HepG2 (cell line): Measurements from ENCODE around the gene BCAS3. TPM values are rescaled to one million over a fixed set of nuclear protein-coding genes. Genes with fewer than 3 reads are reported as not detected.

Experiments
- ATAC-seq: fragments of 200-7000 bp; cut with Tn5 transposase; 3 replicates; pipeline ENCODE4 v1.9.1; 2020; ENCODE audit warnings: mild to moderate bottlenecking, moderate library complexity
- BruUV-seq: library from RNA; stranded (reverse); fragments of 400-500 nt; replicated peaks from 2 replicates; lab custom pipeline; 2021; lab: Mats Ljungman, UMichigan
- CTCF ChIA-PET: fragments of 300-600 bp; formaldehyde crosslinking; extraction: SDS; loops from one replicate; lab custom pipeline; 2021; ENCODE audit warnings: low total read pairs, inconsistent platforms, low intra/inter-chr PET ratio; lab: Yijun Ruan, JAX
- POLR2A ChIA-PET: fragments of 350-600 bp; sonication (Branson Sonifier 250); formaldehyde crosslinking; loops from one replicate; lab custom pipeline; 2020; ENCODE audit warnings: antibody characterized with exemption, inconsistent platforms; lab: Yijun Ruan, JAX
- DNase-seq: peaks from one replicate; pipeline ENCODE4 v3.0.0-alpha.2; 2015; ENCODE audit warnings: low spot score
- FAIRE-seq: peaks from 3 replicates; lab custom pipeline; 2011; peaks lifted over from hg19 to GRCh38; lab: Jason Lieb, UNC
- H2AFZ ChIP-seq: one replicate; pipeline ENCODE4 v1.6.1; 2011; ENCODE audit warnings: low read length, inconsistent platforms
- H3K27ac ChIP-seq: fragments of 300-600 bp; 3 replicates; pipeline ENCODE4 v1.8.0; 2011; ENCODE audit warnings: mixed run types, mild to moderate bottlenecking, mixed read lengths, low read length, inconsistent platforms; ENCODE audit not compliant: insufficient read depth; ENCODE audit errors: extremely low read length
- H3K27me3 ChIP-seq, 2 experiments: fragments of 200-600 bp in 1 of 2; 2 replicates in 1 of 2; 3 replicates in 1 of 2; pipeline versions ENCODE4 v1.6.0 to v1.8.0; 2011; ENCODE audit warnings: low read length in 2 of 2, mild to moderate bottlenecking in 2 of 2, moderate library complexity in 2 of 2, inconsistent platforms in 1 of 2; ENCODE audit not compliant: insufficient read depth in 2 of 2, control insufficient read depth in 1 of 2
- H3K36me3 ChIP-seq, 2 experiments: fragments of 200-600 bp in 1 of 2; replicated peaks in 1 of 2; 2 replicates in 1 of 2; 3 replicates in 1 of 2; pipeline versions ENCODE4 v1.5.1 to v1.8.0; 2011; ENCODE audit warnings: low read length in 2 of 2, inconsistent platforms in 1 of 2; ENCODE audit not compliant: insufficient read depth in 2 of 2, control insufficient read depth in 1 of 2
- H3K4me1 ChIP-seq: 2 replicates; pipeline ENCODE4 v1.5.1; 2012; ENCODE audit warnings: low read length, inconsistent platforms; ENCODE audit not compliant: insufficient read depth
- H3K4me2 ChIP-seq: 2 replicates; pipeline ENCODE4 v1.6.0; 2011; ENCODE audit warnings: low read depth, low read length, inconsistent platforms
- H3K4me3 ChIP-seq, 3 experiments: fragments of 200-600 bp in 1 of 3; sonication (generic), shearing (Covaris generic) in 1 of 3; replicated peaks in 1 of 3; 2 replicates each; pipeline ENCODE4 v1.5.1; 2011 to 2016; ENCODE audit warnings: low read length in 3 of 3, inconsistent platforms in 2 of 3, low read depth in 2 of 3, mild to moderate bottlenecking in 2 of 3, control low read depth in 1 of 3, mixed read lengths in 1 of 3; ENCODE audit not compliant: insufficient read depth in 1 of 3
- H3K79me2 ChIP-seq: one replicate; pipeline ENCODE4 v1.6.1; 2011; ENCODE audit warnings: low read length, inconsistent platforms; ENCODE audit not compliant: insufficient read depth
- H3K9ac ChIP-seq: 2 replicates; pipeline ENCODE4 v1.6.0; 2011; ENCODE audit warnings: mild to moderate bottlenecking, low read depth, low read length, inconsistent platforms; ENCODE audit not compliant: insufficient read depth
- H3K9me3 ChIP-seq: 2 replicates; pipeline ENCODE4 v1.5.1; 2012; ENCODE audit warnings: mild to moderate bottlenecking, low read length
- H4K20me1 ChIP-seq: 2 replicates; pipeline ENCODE4 v1.6.0; 2011; ENCODE audit warnings: inconsistent platforms, mild to moderate bottlenecking, low read length, moderate library complexity; ENCODE audit not compliant: insufficient read depth
- AGO1 ChIP-seq: fragments of 200-400 bp; formaldehyde crosslinking; IDR thresholded peaks from 2 replicates; pipeline ENCODE4 v1.6.1; 2017; ENCODE audit warnings: mild to moderate bottlenecking, low read depth, low read length, moderate library complexity; ENCODE audit not compliant: poor library complexity, severe bottlenecking
- AGO2 ChIP-seq: fragments of 200-400 bp; formaldehyde crosslinking; optimal IDR thresholded peaks from 2 replicates; pipeline ENCODE3; 2017; ENCODE audit warnings: mild to moderate bottlenecking, low read depth, low read length, moderate library complexity
- BRCA1 ChIP-seq: sonication (generic); formaldehyde crosslinking; IDR thresholded peaks from 2 replicates; pipeline ENCODE4 v1.4.0; 2020; ENCODE audit warnings: missing genetic modification reagents
- CENPX ChIP-seq: sonication (generic); formaldehyde crosslinking; IDR thresholded peaks from 2 replicates; pipeline ENCODE4 v1.9.0; 2021; ENCODE audit warnings: mild to moderate bottlenecking, missing genetic modification reagents, moderate library complexity
- DMAP1 ChIP-seq: IDR thresholded peaks from 2 replicates; pipeline ENCODE4 v1.6.1; 2016
- FOXO1 ChIP-seq: sonication (generic); formaldehyde crosslinking; IDR thresholded peaks from 2 replicates; pipeline ENCODE4 v1.4.0; 2020; ENCODE audit warnings: missing genetic modification reagents
- NFIB ChIP-seq: sonication (generic); formaldehyde crosslinking; IDR thresholded peaks from 2 replicates; pipeline ENCODE4 v1.9.0; 2021; ENCODE audit warnings: missing genetic modification reagents, mild to moderate bottlenecking, borderline replicate concordance
- NR3C1 ChIP-seq: sonication (generic); formaldehyde crosslinking; IDR thresholded peaks from 2 replicates; pipeline ENCODE4 v1.4.0; 2020; ENCODE audit warnings: missing genetic modification reagents
- SNAPC2 ChIP-seq: sonication (generic); formaldehyde crosslinking; IDR thresholded peaks from 2 replicates; pipeline ENCODE4 v1.8.1; 2022; ENCODE audit warnings: mild to moderate bottlenecking, missing genetic modification reagents
- SYNCRIP ChIP-seq: fragments of 200-400 bp; formaldehyde crosslinking; IDR thresholded peaks from 2 replicates; pipeline ENCODE4 v1.6.1; 2018; ENCODE audit warnings: mild to moderate bottlenecking, low read depth, low read length; ENCODE audit not compliant: insufficient read depth
- ZBTB1 ChIP-seq: sonication (generic); formaldehyde crosslinking; IDR thresholded peaks from 2 replicates; pipeline ENCODE4 v1.4.0; 2020; ENCODE audit warnings: missing genetic modification reagents, borderline replicate concordance
- ZBTB42 ChIP-seq: sonication (generic); formaldehyde crosslinking; IDR thresholded peaks from 2 replicates; pipeline ENCODE4 v1.5.0; 2020; ENCODE audit warnings: mild to moderate bottlenecking, missing genetic modification reagents
- ZFP36 ChIP-seq: fragments of 150-350 bp; IDR thresholded peaks from 2 replicates; pipeline ENCODE4 v1.6.1; 2018; ENCODE audit warnings: borderline replicate concordance, low read length, low read depth; ENCODE audit not compliant: partially characterized antibody
- ZNF10 ChIP-seq: sonication (generic); formaldehyde crosslinking; IDR thresholded peaks from 2 replicates; pipeline ENCODE4 v1.4.0; 2020; ENCODE audit warnings: mild to moderate bottlenecking, low read depth, missing genetic modification reagents, borderline replicate concordance
- ZNF343 ChIP-seq: sonication (generic); formaldehyde crosslinking; IDR thresholded peaks from 2 replicates; pipeline ENCODE4 v1.4.0; 2020; ENCODE audit warnings: mild to moderate bottlenecking, missing genetic modification reagents
- ZNF605 ChIP-seq: sonication (generic); formaldehyde crosslinking; IDR thresholded peaks from 2 replicates; pipeline ENCODE4 v1.8.0; 2022; ENCODE audit warnings: mild to moderate bottlenecking, missing genetic modification reagents
- ZNF75D ChIP-seq: sonication (generic); formaldehyde crosslinking; IDR thresholded peaks from 2 replicates; pipeline ENCODE4 v1.8.1; 2023; ENCODE audit warnings: missing genetic modification reagents, mild to moderate bottlenecking, borderline replicate concordance
- WGBS: methylation state at CpG from one replicate; pipeline ENCODE4 v1.1.6; 2017; ENCODE audit warnings: low lambda C conversion rate; 5-methylcytosine and 5-hydroxymethylcytosine counted together
- in situ Hi-C: cut with HindIII; loops from 2 replicates; pipeline ENCODE4 v1.10.0; 2017; ENCODE audit warnings: low pct_unique_long_range_greater_than_20kb; ENCODE audit not compliant: extremely low pct_ligation_motif_present
- intact Hi-C: fragments of 100-400 bp; cut with micrococcal nuclease; formaldehyde crosslinking; loops from one replicate; pipeline ENCODE4 v1.10.0; 2022; ENCODE audit not compliant: unreplicated experiment
- polyA plus RNA-seq, 8 experiments: library from polyadenylated mRNA; depleted of rRNA in 3 of 8; stranded (reverse) in 7 of 8; unstranded in 1 of 8; fragments of >200 nt; fragmentation: Illumina TruSeq in 4 of 8; extraction: Trizol in 4 of 8; gene quantifications; 2 replicates each; pipeline versions ENCODE4 v1.2.1 to v1.2.3, GENCODE V29; 2011 to 2016; ENCODE audit warnings: low read depth in 4 of 8, missing spikeins in 1 of 8, mixed read lengths in 1 of 8; ENCODE audit not compliant: insufficient read depth in 1 of 8
- total RNA-seq, 5 experiments: library from RNA; depleted of rRNA; stranded (reverse); fragments of >200 nt; fragmentation: Illumina TruSeq; extraction: Trizol; gene quantifications; 2 replicates each; pipeline ENCODE4 v1.2.3, GENCODE V29; 2016; ENCODE audit warnings: low read depth in 1 of 5
- TF ChIP-seq, protein P1 (sequence below): sonication (generic); formaldehyde crosslinking; IDR thresholded peaks from 2 replicates; pipeline ENCODE4 v1.5.0; 2020; ENCODE audit warnings: mild to moderate bottlenecking, missing genetic modification reagents

BCAS3 gene
- total and polyA plus RNA-seq, 2 of the 13 experiments (the other 11 are each of a cell fraction or from before 2014, with no cell fraction given): 10.7 to 11.2 TPM

GRCh38 chr17:61391595-61392291, 714.1 kb downstream of the BCAS3 start (continued):
- TF ChIP-seq NFIB (CRISPR knock-in tag) (no peak), ZFP36 (no peak), ZBTB1 (CRISPR knock-in tag) (no peak), AGO1 (peak; percentile 66), ZBTB42 (no peak), AGO2 (peak; percentile 78), BRCA1 (CRISPR knock-in tag) (no peak), SYNCRIP (no peak), CENPX (CRISPR knock-in tag) (no peak), ZNF605 (CRISPR knock-in tag) (no peak)

DNA sequence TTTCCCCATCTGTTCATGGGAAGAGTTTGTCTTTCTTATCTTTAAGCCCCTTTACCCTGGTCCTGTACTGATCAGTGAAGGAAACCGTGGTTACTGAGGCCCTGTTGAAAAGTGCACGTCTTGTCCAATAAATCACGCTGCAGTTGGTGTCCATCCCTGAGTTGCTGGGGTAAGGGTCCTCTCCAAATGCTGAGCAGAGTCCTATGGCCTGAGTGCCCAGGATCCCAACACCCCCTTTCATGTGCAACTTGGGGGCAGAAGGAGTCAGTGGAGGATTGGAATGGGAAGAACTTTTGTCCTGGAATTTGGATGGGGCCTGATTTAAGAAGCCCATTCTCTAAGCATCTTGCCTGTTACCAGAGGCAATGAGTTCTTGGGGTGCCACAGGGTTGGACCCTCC, 715.0 kb downstream of the BCAS3 start:
- 99% methylated on average over 3 of the region's 3 CpGs for WGBS
- ChIA-PET POLR2A (no interaction called here), CTCF (interaction anchor here (1.0 kb wide), 1 partner anchor 158 kb away, joined by 5 read pairs; no protein-coding TSS in a partner anchor)
- Histone ChIP-seq H3K9ac (no peak overlapping the region), H3K4me1 (peaks cover 79% of the 10 kb centered on the region), H3K4me2 (no peak overlapping the region), H3K36me3 (no peaks in the 10 kb centered on the region; a peak in 1 of 5 replicates), H3K27ac (no peak overlapping the region), H3K9me3 (no peaks in the 10 kb centered on the region), H4K20me1 (no peaks in the 10 kb centered on the region), H3K4me3 (no peak overlapping the region), H3K79me2 (peaks cover 9% of the 10 kb centered on the region), H3K27me3 (no peaks in the 10 kb centered on the region), H2AFZ (no peak overlapping the region)
- FAIRE-seq (no peak), DNase-seq (no peak), ATAC-seq (no peak)
- intact Hi-C loops (loop anchor here (5.0 to 10.0 kb wide), 2 partner anchors 390 to 668 kb away; no protein-coding TSS in a partner anchor), in situ Hi-C loops (loop anchor here (5.0 to 10.0 kb wide), 2 partner anchors 390 to 668 kb away; no protein-coding TSS in a partner anchor)
- TF ChIP-seq ZNF75D (no peak), FOXO1 (no peak), ZNF10 (CRISPR knock-in tag) (no peak), DMAP1 (no peak), NR3C1 (CRISPR knock-in tag) (no peak), SNAPC2 (no peak), ZNF343 (CRISPR knock-in tag) (no peak)
- TF ChIP-seq, protein P1, sequence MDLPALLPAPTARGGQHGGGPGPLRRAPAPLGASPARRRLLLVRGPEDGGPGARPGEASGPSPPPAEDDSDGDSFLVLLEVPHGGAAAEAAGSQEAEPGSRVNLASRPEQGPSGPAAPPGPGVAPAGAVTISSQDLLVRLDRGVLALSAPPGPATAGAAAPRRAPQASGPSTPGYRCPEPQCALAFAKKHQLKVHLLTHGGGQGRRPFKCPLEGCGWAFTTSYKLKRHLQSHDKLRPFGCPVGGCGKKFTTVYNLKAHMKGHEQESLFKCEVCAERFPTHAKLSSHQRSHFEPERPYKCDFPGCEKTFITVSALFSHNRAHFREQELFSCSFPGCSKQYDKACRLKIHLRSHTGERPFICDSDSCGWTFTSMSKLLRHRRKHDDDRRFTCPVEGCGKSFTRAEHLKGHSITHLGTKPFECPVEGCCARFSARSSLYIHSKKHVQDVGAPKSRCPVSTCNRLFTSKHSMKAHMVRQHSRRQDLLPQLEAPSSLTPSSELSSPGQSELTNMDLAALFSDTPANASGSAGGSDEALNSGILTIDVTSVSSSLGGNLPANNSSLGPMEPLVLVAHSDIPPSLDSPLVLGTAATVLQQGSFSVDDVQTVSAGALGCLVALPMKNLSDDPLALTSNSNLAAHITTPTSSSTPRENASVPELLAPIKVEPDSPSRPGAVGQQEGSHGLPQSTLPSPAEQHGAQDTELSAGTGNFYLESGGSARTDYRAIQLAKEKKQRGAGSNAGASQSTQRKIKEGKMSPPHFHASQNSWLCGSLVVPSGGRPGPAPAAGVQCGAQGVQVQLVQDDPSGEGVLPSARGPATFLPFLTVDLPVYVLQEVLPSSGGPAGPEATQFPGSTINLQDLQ: 0 out of 2 replicates have a peak, but pooled peaks have one; percentile 57
- BruUV-seq: no TSS peak
